ENCODE results near the gene MDGA2.

- no peak for TF ChIP-seq CTCF (IDR thresholded peaks at IDR 0.05; ENCODE audit: control extremely low read depth in 1 of 3, insufficient read depth in 1 of 3, low read depth in 1 of 3, low read length in 3 of 3)
- no peak for TF ChIP-seq CHD1 (IDR thresholded peaks at IDR 0.05; ENCODE audit: low read depth, low read length)
- no peak for TF ChIP-seq EZH2 (IDR thresholded peaks at IDR 0.05; ENCODE audit: low read depth, low read length, severe bottlenecking)
- TF ChIP-seq SUZ12 (IDR thresholded peaks at IDR 0.05; ENCODE audit: low read length): no peak
- no peak for TF ChIP-seq POLR2A (IDR thresholded peaks at IDR 0.05; ENCODE audit: control extremely low read depth in 1 of 2, low read depth in 2 of 2, low read length in 2 of 2)
- no peak for TF ChIP-seq POLR2AphosphoS5 (IDR thresholded peaks at IDR 0.05; ENCODE audit: low read depth, low read length)
- TF ChIP-seq KDM1A (IDR thresholded peaks at IDR 0.05; ENCODE audit: borderline replicate concordance, low read length): no peak
- TF ChIP-seq SP2 (IDR thresholded peaks at IDR 0.05; ENCODE audit: low read length): no peak
- TF ChIP-seq BRCA1 (IDR thresholded peaks at IDR 0.05; ENCODE audit: low read depth, low read length): no peak
- no peak for TF ChIP-seq MAX (IDR thresholded peaks at IDR 0.05)
- no peak for TF ChIP-seq CHD2 (IDR thresholded peaks at IDR 0.05; ENCODE audit: low read length)
- TF ChIP-seq TAF1 (IDR thresholded peaks at IDR 0.05; ENCODE audit: low read depth, low read length): no peak
- no peak for TF ChIP-seq RAD21 (IDR thresholded peaks at IDR 0.05 in 1 of 2, conservative IDR thresholded peaks at IDR 0.05 in 1 of 2; ENCODE audit: low read depth in 2 of 2, low read length in 2 of 2)
- TF ChIP-seq EP300 (IDR thresholded peaks at IDR 0.05; ENCODE audit: borderline replicate concordance in 1 of 2, low read depth in 2 of 2, low read length in 2 of 2): no peak
These were observed 68.8 kb downstream of the MDGA2 start for GRCh38 chr14:47606566-47606965.

Measured in H1 (cell line).